SU-DHL-6 (cell line): Measurements from ENCODE around the gene CCDC136.

Experiments
- CTCF ChIP-seq: fragments of 200-600 bp; sonication (generic); IDR thresholded peaks from one replicate; pipeline ENCODE4 v1.5.1; 2017; ENCODE audit warnings: antibody characterized with exemption, mild to moderate bottlenecking, low read length, moderate library complexity; ENCODE audit not compliant: insufficient read depth, poor library complexity, severe bottlenecking
- EZH2phosphoT487 ChIP-seq: fragments of 200-600 bp; sonication (generic), shearing (Covaris generic); conservative IDR thresholded peaks from 2 replicates; pipeline ENCODE4 v1.6.1; 2018; ENCODE audit warnings: mild to moderate bottlenecking, antibody characterized with exemption, low read length, moderate library complexity, mixed read lengths

- TF ChIP-seq CTCF, result no peak
- TF ChIP-seq EZH2phosphoT487, result no peak
These were observed 63.8 kb downstream of the CCDC136 start for GRCh38 chr7:128855559-128855958.
